SKM-1 treated with dmso at 0.1 percent for 144 hours (cell line): ENCODE measurements around the gene WSB1.
"Not testable (repeated sequence)": the region's sequence is repeated elsewhere in the genome, so short reads cannot be mapped to it uniquely, and the experiment has no call there.

Experiments used
- DNase-seq: peaks from one replicate; lab custom pipeline; 2025; ENCODE audit not compliant: unreplicated experiment; lab: John Stamatoyannopoulos, UW

The WSB1 gene

GRCh38 chr17:27279132-27279531, 14.8 kb upstream of the WSB1 start:
- not testable (repeated sequence) for DNase-seq

- DNase-seq: no peak
These were observed 13.4 kb upstream of the WSB1 start for GRCh38 chr17:27280527-27280926.

- DNase-seq: no peak
These were observed 12.5 kb upstream of the WSB1 start for GRCh38 chr17:27281438-27281837.

DNA sequence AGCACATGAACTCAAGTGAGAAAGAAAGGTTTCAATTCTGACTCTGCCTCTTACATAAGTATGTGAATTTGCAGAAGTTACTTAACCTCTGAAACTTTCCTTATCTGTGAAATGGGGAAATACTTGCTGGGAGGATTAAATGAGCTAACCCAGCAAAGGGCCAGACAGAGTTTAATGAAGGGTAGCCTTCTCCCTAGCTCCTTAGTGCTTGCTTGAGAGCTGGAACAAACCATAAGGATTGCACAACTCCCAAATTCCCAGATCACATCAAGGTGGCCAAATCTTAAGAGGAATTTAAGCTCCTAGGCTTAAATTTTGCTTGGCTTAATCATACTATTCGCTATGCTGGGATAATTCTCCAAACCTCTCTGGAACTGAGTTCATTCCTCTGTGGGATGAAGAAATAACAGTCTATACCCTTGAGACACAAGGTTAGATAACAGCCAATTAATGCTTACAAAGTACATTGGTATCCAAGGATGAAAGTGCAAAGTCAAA, 11.8 kb upstream of the WSB1 start:
- DNase-seq: peak; percentile 92

GRCh38 chr17:27283060-27283459, 10.9 kb upstream of the WSB1 start:
- peak; percentile 53 for DNase-seq

GRCh38 chr17:27283751-27284150, 10.2 kb upstream of the WSB1 start:
- DNase-seq: no peak

DNA sequence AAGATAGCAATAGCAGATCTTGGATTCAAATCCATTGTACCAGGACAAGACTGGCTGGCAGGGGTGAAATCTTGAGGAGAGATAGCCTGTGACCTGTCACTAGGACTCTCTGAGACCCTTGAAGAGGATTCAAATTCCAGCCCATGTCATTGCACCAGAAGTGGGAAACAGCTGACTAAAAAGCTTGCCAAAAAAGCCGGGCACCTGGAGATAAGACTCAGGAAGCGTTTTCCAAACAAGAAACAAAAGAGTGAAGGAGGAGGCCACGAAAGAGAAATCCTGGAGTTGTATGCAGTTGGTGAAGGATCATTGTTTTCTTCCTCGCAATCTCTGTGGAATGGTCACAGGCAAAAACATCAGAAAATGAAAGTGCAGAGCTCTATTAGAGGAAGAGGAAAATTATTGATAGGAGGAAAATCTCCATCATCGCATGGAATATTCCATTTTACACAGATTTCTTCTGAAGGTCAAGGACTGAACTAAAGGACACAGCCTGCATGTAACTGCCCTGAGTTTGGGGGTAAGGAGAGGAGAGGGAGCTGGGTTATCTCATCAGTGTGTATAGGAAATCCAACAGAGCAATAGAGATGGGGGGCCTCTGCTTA, 9.0 kb upstream of the WSB1 start:
- DNase-seq: no peak

GRCh38 chr17:27285516-27285915, 8.4 kb upstream of the WSB1 start:
- DNase-seq: no peak

DNA sequence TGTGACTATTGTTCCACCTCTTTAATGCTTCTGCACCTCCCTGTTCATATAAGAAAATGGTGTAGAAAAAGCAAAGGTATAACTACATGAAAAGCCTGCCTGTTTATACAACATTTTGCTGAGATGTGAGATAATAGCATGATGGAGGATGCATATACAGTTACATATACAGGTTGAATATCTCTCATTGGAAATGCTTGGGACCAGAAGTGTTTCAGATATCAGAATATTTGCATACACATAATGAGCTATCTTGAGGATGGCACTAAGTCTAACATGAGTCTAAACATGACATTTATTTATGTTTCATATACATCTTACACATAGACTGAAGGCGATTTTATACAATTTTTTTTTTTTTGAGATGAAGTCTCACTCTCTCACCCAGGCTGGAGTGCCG, 5.7 kb upstream of the WSB1 start:
- DNase-seq: no peak

DNA sequence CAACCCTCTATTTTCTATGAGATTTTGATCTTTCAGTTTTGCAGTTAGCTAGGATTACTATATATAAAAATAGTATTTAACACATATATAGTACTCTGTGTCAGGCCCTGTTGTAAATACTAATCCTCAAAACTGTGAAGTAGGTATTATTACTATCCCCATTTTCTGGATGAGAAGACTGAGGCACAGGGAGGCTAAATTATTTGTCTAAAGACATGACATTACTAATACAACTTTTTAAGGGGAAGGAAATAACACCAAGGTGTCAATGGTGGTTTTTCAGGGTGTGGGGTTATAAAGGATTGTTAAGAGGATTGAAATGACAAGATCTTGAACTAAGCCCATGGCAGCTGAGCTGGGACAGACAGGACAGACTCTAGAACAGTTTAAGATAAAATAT, 4.1 kb upstream of the WSB1 start:
- DNase-seq: no peak

DNA sequence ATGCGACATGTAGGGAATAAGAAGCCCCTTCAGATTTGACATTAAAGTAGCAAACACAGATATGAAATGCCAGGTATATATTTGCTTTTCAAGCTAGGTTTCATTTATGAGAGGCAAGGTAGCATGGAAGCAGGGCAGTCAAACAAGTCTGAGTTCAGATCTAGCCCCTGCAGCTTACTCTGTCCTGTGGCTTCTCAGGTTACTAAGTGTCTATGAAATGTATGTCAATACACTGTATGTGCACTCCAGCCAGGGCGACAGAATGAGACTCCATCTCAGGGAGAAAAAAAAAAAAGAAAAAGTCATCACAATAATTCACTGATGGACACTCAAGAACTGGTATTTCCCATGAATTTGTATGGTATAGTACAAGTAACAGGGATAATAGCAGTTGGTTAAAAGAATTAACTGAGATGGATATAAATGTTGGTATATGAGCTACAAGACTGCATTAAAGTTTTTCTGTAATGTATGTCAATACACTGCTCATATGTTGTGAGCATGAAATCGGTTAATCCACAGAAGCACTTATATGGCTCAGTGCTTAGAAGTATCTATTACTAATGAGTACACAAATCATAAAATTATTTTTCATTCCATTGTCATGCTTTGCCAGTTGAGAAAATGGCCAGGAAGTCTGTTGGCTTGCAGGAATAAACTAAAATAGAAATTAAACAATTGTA, 2.9 kb upstream of the WSB1 start:
- no peak for DNase-seq

DNA sequence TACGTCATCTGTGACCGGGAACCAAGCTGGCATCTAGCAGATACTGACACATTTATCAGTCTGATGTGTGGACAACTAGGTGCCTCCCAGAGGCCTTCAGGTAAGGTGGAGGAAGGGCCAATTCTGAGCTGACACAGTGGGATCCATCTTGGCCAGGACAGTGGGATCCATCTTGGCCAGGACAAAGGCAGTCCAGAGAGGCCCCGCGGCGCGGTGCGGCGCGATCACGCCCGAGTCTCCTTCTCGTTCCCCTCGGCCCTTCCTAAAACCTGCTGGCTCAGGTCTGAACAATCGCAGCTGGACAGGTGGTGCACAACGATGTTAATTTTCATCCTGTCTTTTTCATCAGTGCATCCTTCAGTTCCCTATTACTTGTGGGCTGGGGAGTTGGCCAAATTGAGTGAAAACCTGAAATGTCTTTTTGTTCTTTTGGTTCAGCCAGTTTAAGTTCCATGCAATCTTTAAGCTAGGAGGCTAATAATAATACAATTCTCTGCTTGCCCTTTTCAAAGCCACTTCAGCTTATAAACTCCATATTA, 486 bp upstream of the WSB1 start:
- DNase-seq: no peak

GRCh38 chr17:27294689-27295630, 1.0 kb downstream of the WSB1 start:
- peak; percentile 80 for DNase-seq

GRCh38 chr17:27295945-27296344, 2.0 kb downstream of the WSB1 start:
- no peak for DNase-seq

DNA sequence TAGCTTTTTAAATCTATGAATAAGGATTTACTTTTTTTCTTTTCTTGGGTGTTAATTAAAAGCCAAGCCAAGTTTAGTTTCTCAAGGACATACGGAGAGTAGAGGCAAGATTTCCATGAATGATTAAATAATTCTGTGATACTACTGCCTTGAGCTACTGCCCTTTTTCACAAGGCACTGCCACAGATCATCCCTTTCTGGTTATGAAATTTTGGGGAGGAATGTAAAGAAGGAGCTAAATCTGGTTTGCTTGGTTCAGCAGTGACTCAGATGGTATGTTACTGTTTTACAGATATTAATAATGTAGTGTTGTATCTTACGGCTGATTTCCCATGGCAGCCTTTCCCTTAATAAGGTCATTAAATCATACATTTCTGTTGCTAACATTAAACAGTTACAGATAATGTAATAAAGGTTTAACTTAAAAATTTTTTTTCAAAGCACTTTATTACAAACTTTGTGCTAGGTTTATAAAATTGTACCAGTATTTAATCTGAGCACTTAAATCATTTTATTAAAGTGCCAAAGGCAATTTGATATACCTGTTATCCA, 2.6 kb downstream of the WSB1 start:
- DNase-seq: no peak

GRCh38 chr17:27299384-27300049, 5.6 kb downstream of the WSB1 start:
- DNase-seq: no peak

DNA sequence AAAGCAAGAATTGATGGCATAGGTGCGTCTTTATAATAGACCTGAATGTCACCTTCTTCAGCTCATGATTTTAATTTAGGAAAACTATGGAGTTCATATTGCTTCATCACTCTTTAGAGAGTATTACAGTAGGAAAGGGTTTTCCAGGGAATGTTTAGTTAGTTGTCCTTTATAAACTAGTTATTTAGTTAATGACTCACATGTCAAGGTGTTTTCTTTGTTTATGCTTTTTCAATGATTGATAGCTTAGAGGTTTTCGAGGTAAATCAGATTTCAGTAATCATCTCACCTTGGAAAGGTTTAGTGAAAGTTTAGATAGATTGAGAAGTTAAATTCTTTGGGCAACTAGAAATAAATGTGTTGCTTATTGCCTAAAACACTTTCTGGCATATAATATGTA, 9.8 kb downstream of the WSB1 start:
- DNase-seq: no peak

GRCh38 chr17:27306276-27306835, 12.4 kb downstream of the WSB1 start:
- no peak for DNase-seq

GRCh38 chr17:27310565-27311110, 16.7 kb downstream of the WSB1 start:
- no peak for DNase-seq

- DNase-seq: no peak
These were observed 19.4 kb downstream of the WSB1 start for GRCh38 chr17:27313301-27313700.
